IPS DF 19.7 (cell line): ENCODE data around the gene BFAR.
"Not testable (repeated sequence)": the region's sequence is repeated elsewhere in the genome, so short reads cannot be mapped to it uniquely, and the experiment has no call there.

Experiments used
- DNase-seq: peaks from one replicate; pipeline ENCODE4 v3.0.0-alpha.2; 2013; ENCODE audit warnings: low read depth, low spot score

BFAR gene, protein sequence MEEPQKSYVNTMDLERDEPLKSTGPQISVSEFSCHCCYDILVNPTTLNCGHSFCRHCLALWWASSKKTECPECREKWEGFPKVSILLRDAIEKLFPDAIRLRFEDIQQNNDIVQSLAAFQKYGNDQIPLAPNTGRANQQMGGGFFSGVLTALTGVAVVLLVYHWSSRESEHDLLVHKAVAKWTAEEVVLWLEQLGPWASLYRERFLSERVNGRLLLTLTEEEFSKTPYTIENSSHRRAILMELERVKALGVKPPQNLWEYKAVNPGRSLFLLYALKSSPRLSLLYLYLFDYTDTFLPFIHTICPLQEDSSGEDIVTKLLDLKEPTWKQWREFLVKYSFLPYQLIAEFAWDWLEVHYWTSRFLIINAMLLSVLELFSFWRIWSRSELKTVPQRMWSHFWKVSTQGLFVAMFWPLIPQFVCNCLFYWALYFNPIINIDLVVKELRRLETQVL

DNA sequence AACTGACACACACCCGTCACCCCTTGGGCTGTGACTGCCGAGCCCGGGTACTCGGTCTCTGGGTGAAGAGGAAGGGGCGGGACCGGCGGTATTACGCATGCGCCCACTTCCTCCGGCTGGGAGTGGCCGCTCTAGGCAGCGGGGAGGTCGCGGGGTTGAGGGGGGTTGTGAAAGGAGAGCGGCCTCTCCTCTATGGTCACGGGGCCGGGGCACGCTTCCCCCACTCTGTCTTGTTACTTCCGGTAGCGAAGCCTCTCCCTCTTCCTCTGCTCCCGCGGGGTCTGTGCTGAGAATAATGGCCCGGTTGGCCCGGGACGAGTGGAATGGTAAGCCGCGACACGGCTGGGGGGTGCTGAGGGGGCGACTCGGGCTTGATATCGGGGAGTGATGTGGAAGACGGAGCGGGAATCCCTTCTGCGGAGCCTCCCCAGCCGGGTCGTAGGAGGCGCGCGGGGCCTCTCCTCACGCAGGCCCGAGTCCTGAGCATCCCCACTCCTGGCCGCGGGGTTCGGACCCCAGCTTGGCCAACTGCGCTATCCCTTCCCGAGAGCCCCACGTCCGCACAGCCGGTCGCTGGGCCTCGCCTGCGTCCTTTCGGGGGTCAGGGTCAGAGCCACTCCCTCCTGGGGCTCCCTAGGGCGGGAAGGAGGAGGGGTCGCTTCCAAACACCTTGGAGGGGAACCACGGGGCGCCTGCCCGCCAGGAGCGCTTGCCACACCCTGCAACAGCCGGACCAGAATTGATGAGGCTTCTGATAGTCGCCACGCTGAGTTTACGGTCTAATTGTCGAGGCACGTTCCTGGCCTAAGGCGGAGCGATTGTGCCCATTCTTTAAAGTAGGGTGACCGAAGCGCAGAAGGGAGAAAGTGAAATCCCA, at the start of gene BFAR:
BFAR (plus strand) TSS at position 259 of the 877 bp plus-strand sequence. CDS start 11,396 bp downstream, outside the sequence.
- peak; percentile 84 for DNase-seq

DNA sequence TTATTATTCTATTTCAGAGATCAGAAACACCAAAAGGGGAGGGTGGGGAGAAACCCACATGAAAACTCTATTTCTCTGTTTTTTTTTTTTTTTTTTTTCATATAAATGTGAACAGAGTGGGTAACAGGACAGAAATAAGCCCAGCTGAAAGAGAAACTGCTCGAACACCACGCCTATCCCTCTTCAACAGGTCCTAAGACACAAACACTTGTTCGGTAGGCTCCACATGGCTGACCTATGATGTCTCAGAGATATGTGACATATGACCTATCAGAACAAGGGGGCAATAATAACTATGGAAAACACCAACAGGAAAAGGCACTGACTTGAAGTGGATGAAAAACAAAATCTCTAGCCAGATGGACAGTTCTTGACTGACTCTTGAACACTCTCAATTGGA, 47.5 kb upstream of the BFAR start:
- DNase-seq = no peak

DNA sequence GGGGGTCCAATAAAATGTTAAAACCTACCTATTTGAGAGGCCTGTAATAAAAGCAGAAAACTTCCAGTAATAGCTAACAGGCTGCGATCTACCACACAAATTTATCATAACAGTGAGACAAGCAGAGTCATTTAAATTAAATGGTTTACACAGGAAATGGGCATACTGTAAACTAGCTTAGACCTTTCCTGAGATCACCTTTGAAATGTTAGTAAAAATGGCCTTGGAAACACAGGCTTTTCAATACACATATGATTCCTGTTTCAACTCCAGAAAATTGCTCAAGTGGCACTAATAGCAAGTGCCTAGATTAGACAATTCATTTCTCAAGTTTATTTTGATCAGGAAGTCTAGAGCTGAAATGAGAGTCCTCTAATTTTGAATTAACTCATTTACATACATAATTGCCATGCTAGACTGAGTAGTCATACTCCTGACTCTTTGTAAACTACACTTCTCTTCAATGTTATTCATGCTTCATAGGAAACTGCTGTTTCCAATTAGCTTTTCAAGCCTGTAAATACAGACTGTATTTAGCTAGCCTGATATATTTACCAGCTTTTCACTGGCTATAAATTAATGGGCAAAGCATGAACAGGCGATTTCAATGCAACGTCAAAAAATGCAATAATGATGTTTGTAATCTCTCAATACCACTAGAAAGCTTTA, 46.0 kb upstream of the BFAR start:
- DNase-seq = no peak

DNA sequence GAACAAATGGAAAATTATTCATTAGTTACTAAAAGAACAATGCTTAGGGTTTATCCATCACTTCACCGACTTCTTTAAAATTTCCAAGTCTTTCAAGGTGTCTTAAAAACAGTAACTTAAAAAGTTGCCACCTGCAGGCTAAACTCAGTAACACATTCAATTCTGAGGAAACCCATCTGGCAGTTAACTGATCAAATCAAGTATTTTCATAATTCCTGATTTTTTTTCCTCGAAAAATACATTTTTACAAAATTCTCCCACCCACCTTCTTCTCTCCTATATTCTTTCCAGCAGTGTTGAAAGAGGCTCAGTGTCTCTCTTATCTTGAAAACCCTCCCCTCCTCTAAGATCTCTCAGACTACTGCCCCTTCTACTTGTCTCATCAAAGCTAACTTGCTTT, 32.6 kb upstream of the BFAR start:
- no peak for DNase-seq

DNA sequence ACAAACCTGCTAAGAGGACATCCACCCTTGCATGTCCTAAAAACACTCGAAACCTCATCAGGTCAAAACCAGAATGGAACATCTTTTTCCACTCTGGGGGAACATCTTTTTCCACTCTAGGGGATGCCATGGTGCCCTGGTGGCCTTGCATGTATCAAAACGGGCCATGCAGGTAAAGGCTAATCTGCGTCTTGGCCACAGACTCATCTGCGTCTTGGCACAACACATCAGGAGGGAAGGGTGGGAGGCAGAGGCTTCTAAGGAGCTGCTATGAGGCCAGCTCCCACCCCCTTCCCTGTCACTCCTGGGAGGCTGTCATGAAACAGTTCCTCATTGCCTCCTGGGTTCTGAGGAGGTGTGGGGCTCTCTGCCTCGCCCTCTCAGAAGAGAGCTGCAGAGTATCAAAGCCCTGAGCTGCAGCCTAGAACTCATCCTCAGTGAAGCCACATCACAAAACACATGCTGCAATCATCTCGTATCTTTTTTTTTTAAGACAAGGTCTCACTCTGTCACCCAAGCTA, 30.2 kb upstream of the BFAR start:
- DNase-seq = no peak

DNA sequence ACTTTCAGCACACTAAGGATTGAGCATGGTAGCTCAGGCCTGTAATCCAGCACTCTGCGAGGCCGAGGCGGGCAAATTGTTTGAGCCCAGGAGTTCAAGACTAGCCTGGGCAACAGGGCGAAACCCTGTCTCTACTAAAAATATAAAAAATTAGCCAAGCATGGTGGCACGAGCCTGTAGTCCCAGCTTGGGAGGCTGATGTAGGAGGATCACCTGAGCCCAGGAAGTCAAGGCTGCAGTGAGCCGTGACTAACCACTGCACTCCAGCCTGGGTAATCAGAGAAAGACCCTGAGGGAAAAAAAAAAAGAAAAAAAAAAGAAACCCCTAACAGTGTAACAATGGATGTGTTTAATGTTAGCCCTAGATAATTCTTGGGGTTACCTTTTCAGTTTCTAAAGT, 26.6 kb upstream of the BFAR start:
- DNase-seq = no peak

DNA sequence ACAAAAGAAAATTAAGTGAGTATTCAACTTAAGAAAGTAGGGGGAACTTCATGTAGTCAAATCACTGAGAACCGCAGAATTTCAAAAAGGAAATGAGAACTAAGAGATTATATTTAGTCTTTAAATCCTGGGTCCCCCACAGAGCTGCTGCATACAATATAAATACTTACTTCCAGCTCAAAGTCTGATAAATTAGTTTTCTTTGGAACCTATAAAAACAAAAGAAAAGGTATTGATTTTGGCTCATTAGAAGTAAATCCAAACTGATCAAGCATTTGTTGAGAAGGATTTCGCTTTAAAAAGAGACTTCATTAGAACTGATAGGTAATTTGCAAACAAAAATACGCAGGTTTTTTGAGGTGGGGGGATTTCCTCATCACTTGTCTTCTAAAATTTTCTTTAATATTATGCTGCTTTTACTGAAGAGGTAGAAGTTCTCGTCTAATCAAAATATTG, 24.6 kb upstream of the BFAR start:
- DNase-seq = no peak

DNA sequence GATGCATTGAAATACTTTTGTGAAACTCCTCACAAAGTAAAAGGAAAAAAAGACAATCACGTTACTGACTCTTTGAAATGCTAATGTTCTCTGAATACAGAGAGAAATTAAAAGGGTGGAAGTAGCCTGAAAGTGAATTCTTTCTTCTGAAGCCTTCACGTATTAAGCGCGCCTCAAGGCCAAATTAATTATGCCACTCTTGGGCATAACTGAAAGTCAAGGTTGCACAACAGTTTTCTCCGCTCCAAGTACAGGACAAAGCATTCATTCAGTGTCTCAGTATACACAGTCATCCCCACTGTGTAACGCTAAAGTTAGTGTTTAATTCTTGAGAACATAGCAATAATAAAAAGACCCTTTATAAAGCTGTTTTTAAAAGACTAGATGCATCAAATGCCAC, 24.1 kb upstream of the BFAR start:
- no peak for DNase-seq

DNA sequence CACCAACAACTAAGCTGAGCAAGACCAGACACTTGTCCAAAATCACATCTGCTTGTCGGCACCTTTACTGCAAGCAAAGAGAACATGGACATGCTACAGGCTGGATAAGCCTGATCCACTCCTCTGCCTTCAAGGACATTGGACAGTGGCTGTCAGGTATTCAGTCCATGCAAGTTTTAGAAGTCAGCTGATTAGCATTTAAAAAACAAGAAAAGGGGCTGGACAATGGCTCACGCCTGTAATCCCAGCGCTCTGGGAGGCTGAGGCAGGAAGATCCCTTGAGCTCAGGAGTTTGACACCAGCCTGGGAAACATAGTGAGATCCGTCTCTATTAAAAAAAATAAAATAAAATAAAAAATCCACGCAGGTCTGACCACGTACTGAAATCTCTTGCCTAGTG, 23.0 kb upstream of the BFAR start:
- DNase-seq = no peak

DNA sequence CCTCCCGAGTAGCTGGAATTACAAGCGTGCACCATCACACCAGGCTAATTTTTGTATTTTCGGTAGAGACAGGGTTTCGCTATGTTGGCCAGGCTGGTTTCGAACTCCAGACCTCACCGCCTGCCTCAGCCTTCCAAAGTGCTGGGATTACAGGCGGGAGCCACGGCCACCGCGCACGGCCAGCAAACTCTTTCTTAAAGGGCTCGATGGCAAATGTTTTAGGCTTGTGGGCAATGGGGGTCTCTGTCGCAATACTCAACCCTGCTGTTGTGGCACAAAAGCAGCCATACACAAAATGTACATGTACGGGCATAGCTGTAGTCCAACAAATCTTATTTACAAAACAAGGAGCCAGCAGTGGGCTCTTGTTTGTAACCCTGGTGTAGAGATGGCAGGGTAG, 21.1 kb upstream of the BFAR start:
- no peak for DNase-seq

DNA sequence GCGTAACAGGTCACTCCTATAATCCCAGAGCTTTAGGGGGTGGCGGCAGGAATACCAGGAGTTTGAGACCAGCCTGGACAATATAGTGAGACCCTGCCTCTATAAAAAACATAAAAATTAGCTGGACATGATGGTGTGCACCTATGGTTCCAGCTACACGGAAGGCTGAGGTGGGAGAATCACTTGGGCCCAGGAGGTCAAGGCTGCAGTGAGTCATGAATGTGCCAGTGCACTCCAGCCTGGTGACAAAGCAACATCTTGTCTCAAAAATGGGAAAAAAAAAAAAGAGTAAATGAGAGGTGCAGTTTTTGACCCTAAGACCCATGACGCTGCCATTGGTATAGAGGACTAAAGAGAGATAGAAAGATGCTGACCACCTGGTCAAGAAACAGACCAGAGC, 18.8 kb upstream of the BFAR start:
- DNase-seq = no peak

DNA sequence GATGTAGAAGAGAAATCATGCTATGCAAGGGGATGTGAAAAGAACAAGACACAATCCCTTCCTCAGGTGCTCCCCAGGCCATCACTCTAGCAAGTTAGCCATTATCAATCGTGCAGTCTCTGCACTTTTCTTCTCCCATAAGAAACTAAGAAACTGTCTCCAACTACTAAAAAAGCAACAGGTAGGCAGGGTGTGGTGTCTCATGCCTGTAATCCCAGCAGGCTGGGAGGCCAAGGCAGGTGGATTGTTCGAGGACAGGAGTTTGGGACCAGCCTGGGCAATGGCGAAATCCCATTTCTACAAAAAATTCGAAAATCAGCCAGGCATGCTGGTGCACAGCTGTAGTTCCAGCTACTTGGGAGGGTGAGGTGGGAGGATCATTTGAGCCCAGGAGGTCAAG, 16.5 kb upstream of the BFAR start:
- no peak for DNase-seq

DNA sequence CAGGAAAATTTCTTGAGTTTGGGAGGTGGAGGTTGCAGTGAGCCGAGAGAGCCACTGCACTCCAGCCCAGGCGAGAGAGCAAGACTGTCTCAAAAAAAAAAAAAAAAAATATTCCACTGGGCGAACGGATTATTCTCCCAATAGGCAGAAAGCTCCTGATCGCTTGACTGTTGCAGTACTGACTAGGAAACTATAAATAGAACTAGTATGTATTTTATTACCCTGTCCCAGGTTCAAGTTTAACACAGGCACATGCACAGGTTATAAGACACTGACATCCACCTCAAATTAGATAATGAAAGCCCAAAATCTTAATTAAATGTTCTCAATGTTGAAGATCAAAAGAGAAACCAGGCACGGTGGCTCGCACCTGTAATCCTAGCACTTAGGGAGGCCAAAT, 14.2 kb upstream of the BFAR start:
- no peak for DNase-seq

DNA sequence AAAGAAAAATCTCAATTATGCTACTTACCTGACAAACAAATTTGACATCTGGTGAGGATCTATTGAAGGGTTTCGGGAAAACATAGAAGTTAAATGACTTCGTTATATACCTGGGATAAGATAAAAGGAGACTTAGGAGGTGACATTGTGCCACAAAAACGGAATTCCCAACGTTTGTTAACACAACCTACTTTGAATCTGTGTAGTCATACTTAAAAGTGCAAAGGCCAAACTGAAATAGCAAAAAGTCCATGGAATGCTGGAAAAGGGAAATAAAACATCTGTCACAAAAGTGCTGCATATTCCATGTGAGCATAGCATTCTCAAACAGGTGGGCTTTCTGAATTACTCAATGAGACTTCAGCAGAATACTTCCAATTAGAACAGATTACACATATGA, 5.7 kb upstream of the BFAR start:
- DNase-seq = no peak

DNA sequence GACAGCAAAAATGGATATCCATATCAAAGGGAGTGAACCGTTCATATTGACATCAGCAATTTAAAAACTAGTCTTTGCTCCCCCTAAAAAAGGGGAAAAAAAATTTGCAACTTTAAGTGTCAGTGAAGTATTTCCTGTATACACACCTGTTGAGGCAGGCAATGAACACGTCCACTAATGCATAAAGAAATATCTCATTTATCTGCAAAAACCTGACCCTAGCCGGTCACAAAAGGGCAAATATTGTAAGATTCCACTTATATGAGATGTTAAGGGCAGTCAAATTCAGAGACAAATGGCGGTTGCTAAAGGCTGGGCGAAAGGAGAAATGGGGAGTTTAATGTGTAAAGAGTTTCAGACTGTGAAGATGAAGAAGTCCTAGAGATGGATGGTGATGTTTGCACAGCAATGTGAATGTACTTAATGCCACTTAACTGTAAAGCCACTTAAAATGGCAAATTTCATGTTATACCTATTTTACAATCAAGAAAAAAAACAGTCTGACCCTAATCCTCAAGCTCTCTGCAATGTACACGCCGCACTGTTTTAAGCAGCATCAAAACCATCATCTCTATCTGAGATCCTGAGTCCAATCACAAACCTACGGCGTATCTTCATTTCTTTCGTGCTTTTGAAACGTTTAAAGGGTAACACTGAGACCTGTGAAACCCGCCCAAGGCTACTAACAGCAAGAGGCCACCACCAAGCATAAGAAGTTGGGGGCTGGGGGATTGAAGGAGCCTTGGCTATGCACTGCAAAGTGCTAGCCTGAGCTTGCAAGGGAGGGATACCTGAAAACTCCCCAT, 3.7 kb upstream of the BFAR start:
- no peak for DNase-seq

DNA sequence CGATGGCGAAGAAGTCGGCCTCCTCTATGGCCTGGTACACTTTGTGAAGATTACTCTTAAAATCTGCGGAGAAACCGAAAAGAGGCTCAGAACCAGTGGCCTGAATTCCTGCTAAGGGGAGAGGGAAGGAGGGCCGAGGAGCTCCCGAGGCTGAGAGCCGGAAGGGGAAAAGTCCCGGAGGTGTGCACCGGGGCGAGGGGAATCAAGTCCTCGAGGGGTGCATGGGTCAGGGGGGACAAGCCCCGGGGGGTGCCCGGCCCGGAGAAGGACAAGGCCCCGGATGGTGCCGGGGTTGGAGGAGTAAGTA, 3.2 kb upstream of the BFAR start:
- no peak for DNase-seq

DNA sequence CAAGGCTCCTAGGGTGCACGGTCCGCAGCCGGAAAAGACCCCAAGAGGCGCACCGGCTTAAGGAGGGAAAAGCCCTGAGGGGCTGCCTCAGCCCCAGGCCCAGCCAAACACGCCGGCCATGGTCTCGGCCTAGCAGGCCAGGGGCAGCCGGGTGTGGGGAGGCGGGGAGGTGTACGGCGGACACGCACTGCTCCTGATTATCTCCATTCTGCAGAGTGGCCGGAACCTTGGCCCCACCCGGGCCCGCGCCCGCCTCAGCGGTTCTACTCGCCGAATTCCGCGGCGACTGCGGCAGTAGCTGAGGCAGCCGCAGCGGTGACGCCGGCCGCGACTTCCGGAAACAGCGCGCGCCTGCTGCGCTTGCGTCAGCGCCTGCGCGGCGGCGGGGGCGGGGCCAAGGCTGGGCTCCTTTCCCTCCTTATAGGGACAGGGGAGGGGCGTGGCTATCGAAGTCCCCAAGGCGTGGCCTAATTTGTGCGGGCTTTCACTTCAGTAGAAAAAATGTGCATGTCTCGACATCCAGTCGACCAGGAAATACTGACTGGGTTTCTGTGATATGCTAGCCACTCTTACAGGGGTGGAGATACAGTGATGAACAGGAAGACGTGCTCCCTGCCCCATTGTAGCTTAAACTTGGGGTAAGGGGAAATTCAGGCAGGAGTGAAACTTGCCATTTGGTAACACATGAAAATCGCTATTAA, 2.7 kb upstream of the BFAR start, which contains the start of gene PARN:
PARN (minus strand) TSS at position 342 of the 701 bp plus-strand sequence; CDS start at position 207, 135 bp downstream.
- peak; percentile 80 for DNase-seq

DNA sequence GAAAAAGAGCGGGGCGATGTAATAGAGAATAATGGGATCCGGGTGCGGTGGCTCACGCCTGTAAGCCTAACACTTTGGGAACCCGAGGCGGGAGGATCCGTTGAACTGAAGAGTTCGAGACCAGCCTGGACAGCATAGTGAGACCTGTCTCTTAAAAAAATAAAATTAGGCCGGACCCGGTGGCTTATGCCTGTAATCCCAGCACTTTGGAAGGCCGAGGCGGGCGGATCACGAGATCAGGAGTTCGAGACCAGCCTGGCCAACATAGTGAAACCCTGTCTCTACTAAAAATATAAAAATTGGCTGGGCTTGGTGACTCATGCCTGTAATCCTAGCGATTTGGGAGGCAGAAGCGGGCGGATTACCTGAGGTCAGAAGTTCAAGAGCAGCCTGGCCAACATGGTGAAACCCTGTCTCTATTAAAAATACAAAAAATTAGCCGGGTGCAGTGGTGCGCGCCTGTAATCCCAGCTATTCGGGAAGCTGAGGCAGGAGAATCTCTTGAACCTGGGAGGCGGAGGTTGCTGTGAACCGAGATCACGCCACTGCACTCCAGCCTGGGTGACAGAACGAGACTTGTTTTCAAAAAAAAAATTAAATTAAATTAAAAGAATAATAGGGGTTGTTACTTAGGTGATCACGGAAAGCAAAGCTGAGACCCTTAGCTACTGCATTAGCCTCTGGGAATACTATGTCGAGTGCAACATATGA, 2.0 kb upstream of the BFAR start:
- not testable (repeated sequence) for DNase-seq

DNA sequence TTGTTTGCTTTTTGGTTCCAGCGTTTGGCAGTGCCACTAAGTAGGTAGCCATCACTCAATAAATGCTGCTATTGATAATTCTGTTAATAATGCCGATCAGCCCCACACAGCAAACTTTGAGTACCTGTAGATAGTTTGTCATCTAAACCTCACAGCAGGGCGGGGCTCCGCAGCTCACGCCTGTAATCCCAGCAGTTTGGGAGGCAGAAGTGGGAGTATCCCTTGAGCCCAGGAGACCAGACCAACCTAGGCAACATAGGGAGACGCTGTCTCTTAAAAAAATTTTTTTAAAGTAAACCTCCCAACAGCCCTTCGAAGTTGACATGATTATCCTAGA, 1.6 kb downstream of the BFAR start:
- DNase-seq = no peak
